Measurements from ENCODE around the gene GPR108. TPM values are rescaled to one million over a fixed set of nuclear protein-coding genes. Genes with fewer than 3 reads are reported as not detected.

GPR108 gene
- total RNA-seq, 1 donor from 2014 or later: 65.9 TPM

- ATAC-seq: no peak
These were observed 36.6 kb downstream of the GPR108 start for GRCh38 chr19:6700586-6701316.

DNA sequence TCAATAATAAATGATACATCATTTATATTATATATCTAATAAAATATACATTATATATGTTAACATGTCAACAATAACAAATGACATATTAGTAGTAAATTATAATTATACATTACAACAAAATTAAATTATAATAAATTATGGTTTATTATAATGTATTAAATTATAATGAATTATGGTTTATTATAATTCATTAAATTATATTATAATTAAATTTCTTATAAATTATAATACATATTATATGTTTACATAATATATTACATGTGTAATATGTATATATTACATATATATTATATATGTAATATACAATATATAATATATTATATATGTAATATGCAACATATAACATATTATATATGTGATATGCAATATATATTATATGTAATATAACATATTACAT lies 37.4 kb downstream of the GPR108 start:
- no peak for ATAC-seq

- no peak for ATAC-seq
These were observed 40.1 kb downstream of the GPR108 start for GRCh38 chr19:6697291-6697690.

DNA sequence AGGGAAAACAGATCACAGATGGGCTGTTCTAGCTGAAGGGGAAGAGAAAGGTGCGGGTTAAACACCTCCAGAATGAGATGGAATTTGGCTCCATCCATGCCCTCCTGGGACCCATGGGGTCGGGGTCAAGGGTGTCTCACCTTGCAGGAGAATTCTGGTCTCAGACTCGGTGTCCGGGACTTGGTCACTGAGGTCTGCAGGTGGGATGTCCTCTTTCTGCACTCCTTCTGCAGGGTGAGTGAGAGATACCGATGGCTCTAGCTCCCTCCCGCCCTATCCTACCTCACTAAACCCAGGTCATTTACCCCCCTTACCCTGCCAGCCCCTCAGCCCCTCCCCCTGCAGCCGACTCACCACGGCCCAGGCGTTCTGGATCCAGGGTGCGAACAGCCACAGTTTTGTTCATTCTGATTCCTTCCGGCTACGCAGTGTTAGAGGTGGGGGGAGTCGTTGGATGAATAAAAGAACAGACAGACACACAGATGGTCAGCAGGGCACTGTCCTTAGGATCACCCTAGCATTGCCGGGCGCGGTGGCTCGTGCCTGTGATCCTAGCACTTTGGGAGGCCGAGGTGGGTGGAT lies 41.0 kb downstream of the GPR108 start:
- no peak for ATAC-seq

DNA sequence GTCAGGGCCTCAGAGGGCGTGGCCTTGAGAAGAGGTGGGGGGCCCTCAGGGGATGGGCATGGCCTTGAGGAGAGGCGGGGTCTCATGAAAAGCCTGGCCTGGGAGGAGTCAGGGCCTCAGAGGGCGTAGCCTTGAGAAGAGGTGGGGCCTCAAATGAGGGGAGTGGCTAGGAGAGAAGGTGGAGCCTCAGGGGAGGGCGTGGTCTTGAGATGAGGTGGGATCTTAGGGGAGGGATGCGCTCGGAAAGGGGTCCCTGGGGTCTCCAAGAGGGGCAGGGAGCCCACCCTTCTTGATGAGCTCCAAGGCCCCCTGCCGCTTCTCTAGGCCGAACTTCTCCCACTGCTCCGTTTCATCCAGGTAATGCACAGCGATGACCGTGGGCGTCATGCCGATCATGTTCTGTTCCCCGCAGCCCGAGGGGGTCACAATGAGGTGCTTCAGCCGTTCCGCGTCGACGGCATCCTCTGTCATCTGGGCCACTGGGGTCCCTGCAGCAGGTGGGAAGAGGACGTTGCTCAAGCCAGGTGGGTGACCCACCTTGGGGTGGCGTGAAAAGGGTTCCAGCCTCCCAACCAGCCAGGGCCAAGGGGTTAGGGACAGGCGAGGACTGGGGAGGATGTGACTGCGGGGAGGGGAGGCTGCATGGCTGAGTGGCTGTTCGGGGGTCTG lies 43.1 kb downstream of the GPR108 start:
- ATAC-seq: no peak

GRCh38 chr19:6693681-6694080 lies 43.7 kb downstream of the GPR108 start:
- ATAC-seq: no peak

- no peak for ATAC-seq
These were observed 44.3 kb downstream of the GPR108 start for GRCh38 chr19:6693056-6693471.

- ATAC-seq: no peak
These were observed 45.4 kb downstream of the GPR108 start for GRCh38 chr19:6692027-6692426.

DNA sequence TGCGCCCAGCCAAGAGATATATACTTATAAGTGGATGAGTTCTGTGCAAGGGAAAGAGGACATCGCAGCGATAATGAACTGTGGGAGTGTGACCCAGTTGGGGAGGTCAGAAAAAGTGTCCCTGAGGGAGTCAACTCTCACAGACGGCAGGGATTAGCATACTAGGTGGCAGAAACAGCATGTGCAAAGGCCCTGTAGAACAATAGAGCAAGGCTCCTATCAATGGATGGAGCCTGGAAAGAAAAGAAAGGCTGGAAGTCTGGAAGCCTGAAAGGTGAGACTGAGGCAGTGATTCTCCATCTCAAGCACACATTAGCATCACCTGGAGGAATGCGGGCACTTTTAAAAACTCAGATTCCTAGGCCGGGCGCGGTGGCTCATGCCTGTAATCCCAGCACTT lies 46.0 kb downstream of the GPR108 start:
- no peak for ATAC-seq

DNA sequence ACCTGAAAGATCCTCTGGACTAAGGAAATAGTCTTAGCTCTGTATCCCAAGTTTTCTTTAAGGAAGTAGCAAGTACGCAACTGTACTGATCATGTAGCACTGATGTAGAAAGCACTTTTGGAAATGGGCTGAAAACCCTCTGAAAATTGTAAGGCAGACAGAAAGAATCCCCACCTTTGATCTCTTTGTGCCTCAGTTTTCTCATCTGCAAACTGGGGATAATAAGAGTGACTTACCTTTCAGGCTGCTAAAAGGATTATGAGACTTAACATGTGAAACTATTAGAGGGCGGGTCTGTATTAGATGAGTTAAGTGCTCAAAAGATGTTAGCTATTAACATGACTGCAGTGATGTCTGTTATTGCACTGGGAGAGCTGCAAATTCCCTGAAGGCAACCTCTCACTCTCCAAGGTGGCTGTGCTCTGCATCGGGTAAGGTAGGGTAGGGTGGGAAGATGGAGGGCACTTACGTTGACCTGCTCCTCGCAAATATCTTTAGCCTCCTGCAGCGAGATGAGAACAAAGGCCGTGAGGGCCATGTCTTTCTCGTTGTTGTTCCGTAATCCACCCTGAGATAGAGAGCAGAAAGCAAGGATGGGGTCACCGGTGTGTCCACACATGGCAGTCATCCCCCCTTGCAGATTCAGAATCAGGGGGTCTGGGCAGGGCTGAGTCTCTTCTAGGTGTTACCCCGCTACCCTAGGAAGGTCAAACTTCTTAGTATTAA lies 47.1 kb downstream of the GPR108 start:
- no peak for ATAC-seq

DNA sequence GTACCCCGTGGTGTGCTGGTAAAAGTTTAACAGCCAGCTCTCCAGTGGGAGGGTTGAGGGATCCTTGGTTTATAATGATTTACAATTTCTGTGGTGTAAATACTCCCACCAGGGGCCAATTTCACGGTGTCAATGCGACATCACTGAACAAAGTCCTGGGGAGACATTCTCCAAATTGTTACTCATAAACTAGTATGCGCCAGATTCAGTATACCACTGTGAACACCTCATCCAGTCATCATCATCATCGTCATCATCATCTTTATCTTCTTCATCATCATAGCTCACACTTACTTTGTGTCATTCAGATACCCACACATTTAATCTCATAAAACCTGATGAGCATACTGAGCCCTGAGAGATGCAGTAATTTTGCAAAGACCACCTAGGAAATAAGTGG lies 50.3 kb downstream of the GPR108 start:
- no peak for ATAC-seq

DNA sequence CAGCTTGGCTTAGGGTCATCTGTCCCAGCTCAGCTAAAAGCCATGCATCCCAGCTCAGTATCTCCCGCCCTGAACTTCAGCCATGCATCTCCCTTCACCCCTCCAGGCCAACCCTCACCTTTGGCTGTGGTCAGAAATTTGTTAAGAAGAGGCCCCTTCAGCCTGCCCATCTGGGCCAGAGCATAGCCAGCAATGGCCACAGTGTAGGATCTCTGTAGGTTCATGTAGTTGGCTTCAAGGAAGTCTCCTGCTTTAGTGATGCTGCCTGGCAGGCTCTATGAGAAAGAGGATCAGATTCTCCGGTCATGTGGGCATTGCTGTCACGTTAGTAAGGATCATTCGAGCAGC lies 50.8 kb downstream of the GPR108 start:
- no peak for ATAC-seq

DNA sequence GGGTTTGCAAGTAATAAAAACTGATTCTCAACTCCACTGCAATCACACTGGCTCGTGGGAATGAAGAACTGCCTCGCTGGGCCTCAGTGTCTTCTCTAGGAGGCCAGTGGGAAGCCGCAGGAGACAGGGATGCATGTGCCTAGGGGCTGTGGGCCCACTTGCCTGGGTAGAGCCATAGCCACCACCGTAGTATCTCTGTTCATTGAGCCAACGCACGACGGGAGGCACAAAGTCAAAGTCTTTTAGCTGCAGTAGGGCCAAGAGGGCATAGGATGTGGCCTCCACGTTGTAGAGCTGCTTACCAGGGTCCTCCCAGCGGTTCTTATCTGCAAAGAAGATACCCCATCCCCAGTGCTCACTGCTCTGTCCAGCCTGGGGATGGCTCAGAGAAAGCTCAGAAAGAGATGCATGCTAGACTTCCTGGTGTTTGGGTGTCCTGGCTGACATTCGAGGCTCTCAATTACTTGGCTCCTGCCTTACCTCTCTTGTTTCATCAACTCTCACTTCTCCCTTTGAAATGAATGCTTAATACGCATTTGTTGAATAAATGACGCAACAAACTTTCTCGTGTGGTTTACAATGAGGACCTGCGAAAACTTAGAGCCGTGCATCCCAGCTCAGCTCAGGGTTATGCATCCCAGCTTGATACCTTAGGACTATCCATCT lies 51.3 kb downstream of the GPR108 start:
- ATAC-seq: no peak

- no peak for ATAC-seq
These were observed 51.9 kb downstream of the GPR108 start for GRCh38 chr19:6685482-6685881.

DNA sequence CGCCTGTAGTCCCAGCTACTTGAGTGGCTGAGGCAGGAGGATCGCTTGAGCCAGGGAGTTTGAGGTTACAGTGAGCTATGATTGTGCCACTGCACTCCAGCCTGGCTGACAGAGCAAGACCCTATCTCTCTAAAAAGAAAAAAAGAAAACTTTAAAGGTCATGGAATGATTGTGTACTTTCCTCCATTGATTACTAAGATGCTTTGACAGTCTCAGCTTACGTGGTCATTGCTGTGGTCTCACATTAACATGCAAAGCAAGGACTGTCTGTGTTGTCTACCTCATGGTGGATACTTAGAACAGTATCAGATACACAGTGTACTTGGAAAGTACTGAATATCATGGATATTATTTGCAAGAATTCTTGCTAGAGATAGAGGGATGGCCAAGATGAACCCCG lies 53.4 kb downstream of the GPR108 start:
- no peak for ATAC-seq

- no peak for ATAC-seq
These were observed 54.7 kb downstream of the GPR108 start for GRCh38 chr19:6682607-6683128.

DNA sequence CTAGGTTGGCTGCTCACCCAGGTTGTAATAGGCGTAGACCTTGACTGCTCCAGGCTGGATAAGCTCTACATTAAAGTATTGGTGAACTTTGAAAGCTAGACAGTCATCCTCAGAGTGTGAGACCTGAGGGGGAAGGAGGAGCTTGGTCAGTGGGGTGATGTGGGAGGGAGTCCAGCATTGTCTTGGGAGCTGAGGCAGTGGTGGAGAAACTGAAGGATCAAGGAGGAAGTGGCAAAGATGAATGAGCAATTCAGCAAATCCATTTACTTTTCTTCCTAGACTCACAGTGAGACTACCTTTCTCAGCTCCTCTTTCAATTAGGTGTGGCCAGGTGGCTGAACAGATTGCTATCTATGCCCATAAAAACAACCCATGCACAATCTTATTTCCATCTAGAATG lies 57.2 kb downstream of the GPR108 start:
- ATAC-seq: no peak

Other genes with a start within 250 kb of the GPR108 start
- 0.12 TPM for gene TUBB4A, start 235.3 kb downstream of the GPR108 start, total RNA-seq
- gene TNFSF9, start 206.6 kb downstream of the GPR108 start, total RNA-seq: 4.7 TPM
- not detected for gene CD70, start 146.4 kb downstream of the GPR108 start, total RNA-seq
- 0.28 TPM for gene TNFSF14, start 67.4 kb downstream of the GPR108 start, total RNA-seq
- 65.0 TPM for gene C3, start 16.9 kb downstream of the GPR108 start, total RNA-seq
- gene TRIP10, start 2.1 kb upstream of the GPR108 start, total RNA-seq: 129 TPM
- gene SH2D3A, start 29.9 kb upstream of the GPR108 start, total RNA-seq: 28.7 TPM
- gene VAV1, start 35.1 kb upstream of the GPR108 start, total RNA-seq: 1.3 TPM
- gene ADGRE1, start 150.0 kb upstream of the GPR108 start, total RNA-seq: not detected